Vagina (tissue), 2 donors: ENCODE data around the gene ACOXL. TPM values are rescaled to one million over a fixed set of nuclear protein-coding genes. Genes with fewer than 3 reads are reported as not detected.

Source experiments
- DNase-seq, 2 donors: peaks; one replicate each; pipeline ENCODE4 v3.0.0-alpha.2; 2017; ENCODE audit errors: extremely low spot score in 2 of 2
- H3K27ac ChIP-seq: fragments of 200-600 bp; sonication (generic); one replicate; pipeline ENCODE4 v1.5.1; 2019
- H3K27me3 ChIP-seq: fragments of 200-600 bp; sonication (generic); one replicate; pipeline ENCODE4 v1.5.1; 2019
- H3K36me3 ChIP-seq, 2 donors: fragments of 200-600 bp; sonication (generic); one replicate each; pipeline ENCODE4 v1.5.1; 2017 to 2019
- H3K4me1 ChIP-seq: fragments of 200-600 bp; sonication (generic); one replicate; pipeline ENCODE4 v1.5.1; 2019
- H3K4me3 ChIP-seq, 2 donors: fragments of 200-600 bp; sonication (generic); 1 replicate in 1 of 2; 2 replicates in 1 of 2; pipeline ENCODE4 v1.5.1; 2016 to 2019
- H3K9me3 ChIP-seq: fragments of 200-600 bp; sonication (generic); one replicate; pipeline ENCODE4 v1.5.1; 2019
- POLR2A ChIP-seq, 2 donors: fragments of 450-650 bp; IDR thresholded peaks; one replicate each; pipeline ENCODE4 v1.6.1; 2017; ENCODE audit warnings: antibody characterized with exemption in 2 of 2, mild to moderate bottlenecking in 2 of 2, moderate library complexity in 2 of 2
- POLR2AphosphoS5 ChIP-seq, 2 donors: sonication (generic); formaldehyde crosslinking; IDR thresholded peaks; one replicate each; pipeline ENCODE4 v1.9.0; 2017; ENCODE audit warnings: antibody characterized with exemption in 2 of 2, mild to moderate bottlenecking in 2 of 2, low read depth in 1 of 2; ENCODE audit not compliant: insufficient read depth in 1 of 2
- intact Hi-C: fragments of 100-400 bp; cut with DNase I; formaldehyde crosslinking; loops from one replicate; pipeline ENCODE4 v1.15.1; 2023
- total RNA-seq: library from RNA; depleted of rRNA; stranded (reverse); fragments of >200 nt; gene quantifications from one replicate; pipeline ENCODE4 v1.2.3, GENCODE V29; 2016
- TF ChIP-seq, protein P1 (sequence below), 3 experiments: fragments of 450-650 bp in 2 of 3; fragments of 200-600 bp in 1 of 3; sonication (generic) in 1 of 3; IDR thresholded peaks; one replicate each; pipeline ENCODE4 v1.5.1; 2017 to 2019; ENCODE audit warnings: antibody characterized with exemption in 3 of 3, mild to moderate bottlenecking in 2 of 3, moderate library complexity in 2 of 3

ACOXL gene
- total RNA-seq, 1 donor from 2014 or later: not detected

DNA sequence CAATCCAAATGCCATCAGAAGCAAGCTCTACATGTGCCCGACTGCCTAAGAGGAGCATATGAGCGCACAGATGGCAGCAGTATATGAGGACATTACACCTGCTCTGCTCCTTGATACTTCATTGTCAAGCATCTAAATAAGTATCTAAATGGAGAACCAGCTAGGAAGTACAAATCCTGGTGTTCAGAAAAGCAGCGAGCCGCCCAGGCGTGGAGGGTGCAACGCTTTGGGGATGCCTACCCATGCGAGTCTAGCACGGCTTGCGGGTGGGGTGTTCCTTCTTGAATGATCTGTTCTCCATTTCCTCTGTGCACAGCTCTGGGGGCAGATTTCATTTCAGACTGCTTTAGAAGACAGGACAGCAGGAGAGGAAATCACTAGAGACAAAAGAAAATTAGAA is 325.3 kb downstream of the ACOXL start:
- DNase-seq: no peak
- Histone ChIP-seq H3K4me1 (no peaks in the 10 kb centered on the region), H3K27ac (no peak overlapping the region), H3K9me3 (no peaks in the 10 kb centered on the region), H3K36me3 (no peaks in the 10 kb centered on the region), H3K4me3 (no peak overlapping the region), H3K27me3 (no peaks in the 10 kb centered on the region)
- intact Hi-C loops: no loop called here
- TF ChIP-seq POLR2AphosphoS5 (IDR thresholded peaks at IDR 0.05; ENCODE audit: insufficient read depth in 1 of 2, low read depth in 1 of 2) (no peak), POLR2A (IDR thresholded peaks at IDR 0.05) (no peak)
- TF ChIP-seq, protein P1, sequence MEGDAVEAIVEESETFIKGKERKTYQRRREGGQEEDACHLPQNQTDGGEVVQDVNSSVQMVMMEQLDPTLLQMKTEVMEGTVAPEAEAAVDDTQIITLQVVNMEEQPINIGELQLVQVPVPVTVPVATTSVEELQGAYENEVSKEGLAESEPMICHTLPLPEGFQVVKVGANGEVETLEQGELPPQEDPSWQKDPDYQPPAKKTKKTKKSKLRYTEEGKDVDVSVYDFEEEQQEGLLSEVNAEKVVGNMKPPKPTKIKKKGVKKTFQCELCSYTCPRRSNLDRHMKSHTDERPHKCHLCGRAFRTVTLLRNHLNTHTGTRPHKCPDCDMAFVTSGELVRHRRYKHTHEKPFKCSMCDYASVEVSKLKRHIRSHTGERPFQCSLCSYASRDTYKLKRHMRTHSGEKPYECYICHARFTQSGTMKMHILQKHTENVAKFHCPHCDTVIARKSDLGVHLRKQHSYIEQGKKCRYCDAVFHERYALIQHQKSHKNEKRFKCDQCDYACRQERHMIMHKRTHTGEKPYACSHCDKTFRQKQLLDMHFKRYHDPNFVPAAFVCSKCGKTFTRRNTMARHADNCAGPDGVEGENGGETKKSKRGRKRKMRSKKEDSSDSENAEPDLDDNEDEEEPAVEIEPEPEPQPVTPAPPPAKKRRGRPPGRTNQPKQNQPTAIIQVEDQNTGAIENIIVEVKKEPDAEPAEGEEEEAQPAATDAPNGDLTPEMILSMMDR (IDR thresholded peaks at IDR 0.05): no peak

DNA sequence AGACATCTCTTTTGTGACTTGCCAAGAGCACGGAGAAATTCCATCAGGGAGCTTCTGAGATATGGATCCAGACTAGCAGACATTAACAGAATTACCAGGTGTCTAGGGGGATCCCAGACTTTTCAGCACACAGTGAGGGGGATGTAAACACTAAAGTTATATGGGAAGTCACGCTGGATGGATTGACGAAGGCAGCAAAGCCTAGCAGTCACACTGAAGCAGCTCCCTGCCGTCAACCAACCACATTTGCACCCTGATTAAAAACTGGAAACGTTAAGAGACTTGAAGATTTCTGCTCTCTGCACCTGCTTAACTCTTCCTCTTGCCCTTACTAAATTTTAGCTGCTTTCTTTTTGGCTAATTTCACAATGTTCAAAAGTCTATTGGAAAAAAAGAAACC is 325.9 kb downstream of the ACOXL start:
- Histone ChIP-seq H3K9me3 (no peaks in the 10 kb centered on the region), H3K36me3 (no peaks in the 10 kb centered on the region), H3K27ac (no peak overlapping the region), H3K27me3 (no peaks in the 10 kb centered on the region), H3K4me1 (no peaks in the 10 kb centered on the region), H3K4me3 (no peak overlapping the region)
- TF ChIP-seq POLR2A (IDR thresholded peaks at IDR 0.05) (no peak), POLR2AphosphoS5 (IDR thresholded peaks at IDR 0.05; ENCODE audit: insufficient read depth in 1 of 2, low read depth in 1 of 2) (no peak)
- TF ChIP-seq, protein P1 (IDR thresholded peaks at IDR 0.05): no peak
- no peak for DNase-seq
- intact Hi-C loops: no loop called here

DNA sequence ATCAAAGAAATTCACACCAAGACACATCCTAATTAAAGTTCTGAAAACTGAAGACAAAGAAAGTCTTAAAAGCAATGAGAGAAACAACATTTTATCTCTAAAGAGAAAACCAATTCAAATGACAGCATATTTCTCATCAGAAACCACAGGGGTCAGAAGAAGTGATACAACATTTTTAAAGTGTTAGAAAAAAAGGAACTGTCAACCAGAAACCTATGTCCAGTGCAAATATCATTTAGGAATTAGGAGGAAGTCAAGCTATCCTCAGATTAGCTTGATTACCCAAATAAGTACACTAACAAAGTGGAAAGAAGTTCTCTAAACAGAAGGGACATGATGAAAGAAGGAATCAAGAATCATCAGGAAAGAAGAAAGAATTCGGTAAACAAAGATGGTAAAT is 328.8 kb downstream of the ACOXL start:
- no peak for DNase-seq
- Histone ChIP-seq H3K36me3 (no peaks in the 10 kb centered on the region), H3K4me3 (no peak overlapping the region), H3K27ac (no peak overlapping the region), H3K9me3 (no peaks in the 10 kb centered on the region), H3K4me1 (no peaks in the 10 kb centered on the region), H3K27me3 (no peaks in the 10 kb centered on the region)
- intact Hi-C loops: no loop called here
- TF ChIP-seq, protein P1 (IDR thresholded peaks at IDR 0.05): no peak
- TF ChIP-seq POLR2AphosphoS5 (IDR thresholded peaks at IDR 0.05; ENCODE audit: insufficient read depth in 1 of 2, low read depth in 1 of 2) (no peak), POLR2A (IDR thresholded peaks at IDR 0.05) (no peak)

DNA sequence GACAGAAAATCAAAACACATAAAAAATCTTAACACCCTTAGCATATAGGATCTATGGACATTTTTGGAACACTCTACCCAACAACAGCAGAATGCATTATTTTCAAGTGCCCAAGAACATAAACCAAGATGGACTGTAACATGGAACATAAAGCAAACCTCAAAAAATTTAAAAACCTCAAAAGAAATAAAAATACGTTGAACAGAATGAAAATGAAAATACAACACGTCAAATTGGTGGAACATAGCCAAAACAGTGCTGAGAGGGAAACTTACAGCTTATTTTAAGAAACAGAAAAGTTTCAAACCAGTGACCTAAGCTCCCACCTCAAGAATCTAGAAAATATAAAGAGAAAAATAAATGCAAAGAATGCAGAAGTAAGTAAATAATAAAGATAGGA is 330.0 kb downstream of the ACOXL start:
- no peak overlapping the region for H3K4me3 ChIP-seq
- TF ChIP-seq, protein P1 (IDR thresholded peaks at IDR 0.05): no peak
- no peak for TF ChIP-seq POLR2AphosphoS5 (IDR thresholded peaks at IDR 0.05; ENCODE audit: insufficient read depth in 1 of 2, low read depth in 1 of 2)
- TF ChIP-seq POLR2A (IDR thresholded peaks at IDR 0.05): no peak
- no peaks in the 10 kb centered on the region for H3K9me3 ChIP-seq
- intact Hi-C loops: no loop called here
- H3K4me1 ChIP-seq: no peaks in the 10 kb centered on the region
- H3K27ac ChIP-seq: no peak overlapping the region
- no peaks in the 10 kb centered on the region for H3K27me3 ChIP-seq
- DNase-seq: no peak
- H3K36me3 ChIP-seq: no peaks in the 10 kb centered on the region

DNA sequence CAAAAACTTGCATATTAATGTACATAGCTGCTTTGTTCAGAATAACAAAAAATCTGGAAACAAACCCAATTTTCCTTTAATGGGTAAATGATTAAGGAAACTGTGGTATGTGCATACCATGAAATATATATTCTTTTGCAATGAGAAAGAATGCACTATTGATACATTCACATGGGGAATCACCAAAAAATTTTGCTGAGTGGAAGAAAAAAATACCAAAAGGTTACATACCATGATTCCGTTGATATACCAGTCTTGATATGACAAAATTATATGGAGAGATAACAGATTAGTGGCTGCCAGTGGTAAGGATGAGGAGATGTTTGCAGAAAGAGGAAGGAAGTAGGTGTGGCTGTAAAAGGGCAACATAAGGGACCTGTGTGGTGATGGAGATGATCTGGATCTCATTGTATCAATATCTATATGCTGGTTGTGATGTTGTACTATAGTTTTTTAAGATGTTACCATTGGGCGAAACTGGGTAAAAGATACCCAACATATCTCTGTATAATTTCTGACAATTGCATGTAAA is 333.8 kb downstream of the ACOXL start:
- no peak overlapping the region for H3K4me3 ChIP-seq
- H3K9me3 ChIP-seq: no peaks in the 10 kb centered on the region
- no peaks in the 10 kb centered on the region for H3K36me3 ChIP-seq

More for the DNA sequence above, 333.8 kb downstream of the ACOXL start:
- TF ChIP-seq, protein P1 (IDR thresholded peaks at IDR 0.05): no peak
- TF ChIP-seq POLR2AphosphoS5 (IDR thresholded peaks at IDR 0.05; ENCODE audit: insufficient read depth in 1 of 2, low read depth in 1 of 2) (no peak), POLR2A (IDR thresholded peaks at IDR 0.05) (no peak)
- H3K4me1 ChIP-seq: peaks cover under 1% of the 10 kb centered on the region
- intact Hi-C loops: no loop called here
- no peak for DNase-seq
- H3K27ac ChIP-seq: no peak overlapping the region
- no peaks in the 10 kb centered on the region for H3K27me3 ChIP-seq
